Caco-2 (cell line): ENCODE measurements around the gene CRABP2. TPM values are rescaled to one million over a fixed set of nuclear protein-coding genes. Genes with fewer than 3 reads are reported as not detected.

Source experiments
- BruUV-seq: library from RNA; stranded (reverse); fragments of 400-500 nt; replicated peaks from 2 replicates; lab custom pipeline; 2021; lab: Mats Ljungman, UMichigan
- CTCF ChIA-PET: fragments of 300-600 bp; sonication (Branson Sonifier 250); formaldehyde crosslinking; loops from one replicate; lab custom pipeline; 2022; ENCODE audit warnings: antibody characterized with exemption; lab: Charles Lee
- POLR2A ChIA-PET: fragments of 300-600 bp; sonication (Branson Sonifier 250); formaldehyde crosslinking; loops from one replicate; lab custom pipeline; 2022; ENCODE audit warnings: antibody characterized with exemption; lab: Charles Lee
- DNase-seq, 2 experiments: peaks; one replicate each; pipeline versions ENCODE4 v3.0.0 to v3.0.0-alpha.2; 2020 to 2022
- H3K27me3 ChIP-seq: replicated peaks from 2 replicates; pipeline ENCODE4 v1.6.0; 2011; ENCODE audit warnings: low read length; ENCODE audit not compliant: control insufficient read depth, insufficient read depth
- H3K36me3 ChIP-seq: 2 replicates; pipeline ENCODE4 v1.5.1; 2011; ENCODE audit warnings: low read length; ENCODE audit not compliant: control insufficient read depth, insufficient read depth
- H3K4me1 ChIP-seq: fragments of 250-450 bp; sonication (Bioruptor Pico); 2 replicates; pipeline ENCODE4 v1.5.1; 2020; ENCODE audit warnings: mild to moderate bottlenecking
- H3K4me3 ChIP-seq: 2 replicates; pipeline ENCODE4 v1.5.1; 2011; ENCODE audit warnings: low read depth, mild to moderate bottlenecking, control low read depth, low read length
- H3K9me3 ChIP-seq: fragments of 250-450 bp; sonication (Bioruptor Pico); 2 replicates; pipeline ENCODE4 v1.5.1; 2020; ENCODE audit warnings: mild to moderate bottlenecking, moderate library complexity
- H3K27ac Mint-ChIP-seq: one replicate; pipeline ENCODE4 v1.8.0; 2022; ENCODE audit warnings: mixed read lengths; ENCODE audit not compliant: unreplicated experiment
- H3K27me3 Mint-ChIP-seq: one replicate; pipeline ENCODE4 v1.8.0; 2022; ENCODE audit warnings: mixed read lengths; ENCODE audit not compliant: insufficient read depth, unreplicated experiment
- H3K36me3 Mint-ChIP-seq: one replicate; pipeline ENCODE4 v1.8.0; 2022; ENCODE audit warnings: mild to moderate bottlenecking, mixed read lengths; ENCODE audit not compliant: insufficient read depth, unreplicated experiment
- H3K4me1 Mint-ChIP-seq: one replicate; pipeline ENCODE4 v1.8.0; 2022; ENCODE audit warnings: low read depth, mixed read lengths; ENCODE audit not compliant: unreplicated experiment
- H3K4me3 Mint-ChIP-seq: one replicate; pipeline ENCODE4 v1.8.0; 2022; ENCODE audit warnings: mild to moderate bottlenecking, moderate library complexity, mixed read lengths; ENCODE audit not compliant: unreplicated experiment
- H3K9me3 Mint-ChIP-seq: one replicate; pipeline ENCODE4 v1.8.0; 2022; ENCODE audit warnings: mixed read lengths; ENCODE audit not compliant: unreplicated experiment
- CTCF ChIP-seq, 2 experiments: fragments of 200-600 bp in 1 of 2; IDR thresholded peaks; 1 replicate in 1 of 2; 2 replicates in 1 of 2; pipeline versions ENCODE4 v1.5.1 to v1.8.0; 2011 to 2022; ENCODE audit warnings: antibody characterized with exemption in 1 of 2, control low read depth in 1 of 2, inconsistent platforms in 1 of 2, low read depth in 1 of 2, low read length in 1 of 2, mild to moderate bottlenecking in 1 of 2, moderate library complexity in 1 of 2; ENCODE audit not compliant: insufficient read depth in 1 of 2, severe bottlenecking in 1 of 2, unreplicated experiment in 1 of 2
- intact Hi-C: fragments of 100-400 bp; cut with micrococcal nuclease; formaldehyde crosslinking; loops from one replicate; pipeline ENCODE4 v1.10.0; 2022; ENCODE audit not compliant: unreplicated experiment
- total RNA-seq: library from RNA; stranded (reverse); gene quantifications from 2 replicates; pipeline ENCODE4 v1.2.3, GENCODE V29; 2022

The CRABP2 gene
- total RNA-seq, 1 experiment from 2014 or later: 27.1 TPM

GRCh38 chr1:156706657-156707416 is 1.5 kb upstream of the CRABP2 start:
- Mint-ChIP-seq H3K9me3 (no peaks in the 10 kb centered on the region), H3K4me3 (peak overlapping the region; percentile 90), H3K4me1 (peaks cover 16% of the 10 kb centered on the region), H3K27ac (peak overlapping the region; percentile 86), H3K36me3 (peaks cover 9% of the 10 kb centered on the region), H3K27me3 (no peaks in the 10 kb centered on the region)
- DNase-seq: peak; percentile 42 to 68
- no peak for TF ChIP-seq CTCF (IDR thresholded peaks at IDR 0.05; ENCODE audit: insufficient read depth in 1 of 2, low read depth in 1 of 2, low read length in 1 of 2, severe bottlenecking in 1 of 2, unreplicated experiment in 1 of 2)
- Histone ChIP-seq H3K27me3 (no peaks in the 10 kb centered on the region), H3K4me3 (peak overlapping the region; percentile 53), H3K9me3 (no peaks in the 10 kb centered on the region), H3K36me3 (no peaks in the 10 kb centered on the region), H3K4me1 (peaks cover 7% of the 10 kb centered on the region)
- POLR2A ChIA-PET: interaction anchor here (0.6 to 2.8 kb wide), 5 partner anchors 17 to 110 kb away, joined by 3 to 19 read pairs (median 4); partner anchors contain the start of genes HDGF, ISG20L2, METTL25B and MRPL24
- intact Hi-C loops: loop anchor here (1.0 kb wide), 2 partner anchors 18 kb away; no protein-coding TSS in a partner anchor
- no TSS peak for BruUV-seq
- CTCF ChIA-PET: interaction anchor here (0.6 to 7.3 kb wide), 18 partner anchors 9 to 221 kb away, joined by 3 to 190 read pairs (median 5); partner anchors contain the start of genes HDGF, ISG20L2, METTL25B and NES

DNA sequence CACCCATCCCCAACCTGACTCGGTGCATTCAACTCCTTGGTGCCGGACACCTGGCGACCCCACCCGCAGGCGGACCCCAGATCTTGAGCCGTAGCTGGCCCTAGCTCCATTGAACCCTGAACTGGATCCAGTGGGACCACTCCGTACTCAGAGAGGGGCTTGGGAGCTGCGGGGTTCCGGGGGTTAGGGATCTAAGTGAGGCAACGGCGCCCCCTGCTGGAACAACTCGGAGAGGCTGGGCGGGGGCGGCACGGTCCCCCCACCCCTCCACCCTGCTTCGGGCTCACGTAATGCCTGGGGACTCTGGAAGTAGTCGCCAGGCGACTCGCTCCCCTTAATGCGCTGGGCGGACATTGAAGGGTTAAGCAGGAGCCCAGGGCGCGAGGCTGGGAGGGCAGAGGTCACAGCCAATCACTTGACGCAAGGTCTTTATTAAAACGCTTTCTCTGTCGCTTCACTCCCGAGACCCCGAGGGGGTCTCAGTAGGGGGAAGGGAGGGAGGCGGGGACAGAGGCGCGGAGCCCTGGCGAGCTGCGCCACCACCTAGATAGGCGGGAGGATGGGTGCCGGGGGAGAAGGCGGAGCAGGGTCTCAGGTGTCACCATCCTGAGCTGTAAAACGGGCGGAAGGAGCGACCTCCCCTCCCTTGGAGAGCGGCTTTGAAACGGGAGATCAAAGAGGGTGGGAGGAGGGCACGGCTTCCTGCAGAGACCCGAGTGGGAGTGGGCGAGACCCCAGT is 704 bp upstream of the CRABP2 start:
- peak; percentile 73 to 87 for TF ChIP-seq CTCF (IDR thresholded peaks at IDR 0.05; ENCODE audit: insufficient read depth in 1 of 2, low read depth in 1 of 2, low read length in 1 of 2, severe bottlenecking in 1 of 2, unreplicated experiment in 1 of 2)
- peak overlapping the region; percentile 90 for H3K4me3 Mint-ChIP-seq
- H3K9me3 Mint-ChIP-seq: no peaks in the 10 kb centered on the region
- POLR2A ChIA-PET: interaction anchor here (0.6 to 2.8 kb wide), 6 partner anchors 16 to 340 kb away, joined by 3 to 19 read pairs (median 4); partner anchors contain the start of genes HDGF, ISG20L2, METTL25B and MRPL24
- CTCF ChIA-PET: interaction anchor here (0.5 to 7.3 kb wide), 22 partner anchors 10 to 685 kb away, joined by 3 to 190 read pairs (median 6); partner anchors contain the start of genes HDGF, ISG20L2, METTL25B and NES
- H3K36me3 Mint-ChIP-seq: peaks cover 9% of the 10 kb centered on the region
- BruUV-seq: no TSS peak
- Histone ChIP-seq H3K36me3 (no peaks in the 10 kb centered on the region), H3K4me1 (peaks cover 7% of the 10 kb centered on the region), H3K27me3 (no peaks in the 10 kb centered on the region), H3K9me3 (no peaks in the 10 kb centered on the region), H3K4me3 (peak overlapping the region; percentile 53)
- intact Hi-C loops: loop anchor here (1.0 kb wide), 2 partner anchors 17 to 19 kb away; no protein-coding TSS in a partner anchor
- no peaks in the 10 kb centered on the region for H3K27me3 Mint-ChIP-seq
- peak; percentile 79 to 83 for DNase-seq
- peaks cover 16% of the 10 kb centered on the region for H3K4me1 Mint-ChIP-seq
- peak overlapping the region; percentile 86 for H3K27ac Mint-ChIP-seq

DNA sequence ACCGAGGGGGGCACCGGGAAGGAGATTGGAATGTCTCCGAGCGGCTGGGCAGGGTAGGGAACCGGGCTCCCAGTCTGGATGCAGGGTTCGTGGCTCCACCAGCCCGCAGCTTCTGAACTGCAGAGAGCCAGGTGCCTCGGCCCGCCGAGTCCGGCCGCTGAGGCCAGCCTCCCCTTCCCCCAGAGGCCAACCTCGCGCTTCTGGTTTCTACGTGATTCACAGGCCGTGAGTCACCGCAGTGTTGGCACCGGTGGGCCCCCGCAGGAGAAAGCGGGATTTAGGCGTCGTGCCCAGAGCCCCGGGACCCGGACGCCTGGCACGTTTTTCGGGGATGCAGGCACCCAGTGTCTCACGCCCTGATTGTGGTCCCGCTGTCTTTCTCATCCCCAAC is 458 bp downstream of the CRABP2 start:
- Mint-ChIP-seq H3K4me3 (peak overlapping the region; percentile 90), H3K36me3 (peaks cover 9% of the 10 kb centered on the region), H3K27me3 (no peaks in the 10 kb centered on the region), H3K4me1 (peaks cover 16% of the 10 kb centered on the region), H3K9me3 (no peaks in the 10 kb centered on the region), H3K27ac (no peak overlapping the region)
- Histone ChIP-seq H3K9me3 (no peaks in the 10 kb centered on the region), H3K4me3 (peak overlapping the region; percentile 53), H3K4me1 (peaks cover 7% of the 10 kb centered on the region), H3K27me3 (no peaks in the 10 kb centered on the region), H3K36me3 (peaks cover 1% of the 10 kb centered on the region)
- ChIA-PET POLR2A (interaction anchor here (1.0 to 2.8 kb wide), 2 partner anchors 15 to 28 kb away, joined by 3 to 19 read pairs; partner anchors contain the start of gene NES), CTCF (interaction anchor here (0.5 to 7.3 kb wide), 7 partner anchors 12 to 44 kb away, joined by 3 to 190 read pairs (median 20); partner anchors contain the start of genes ISG20L2, METTL25B and NES)
- TSS peak; percentile 69 for BruUV-seq
- TF ChIP-seq CTCF (IDR thresholded peaks at IDR 0.05; ENCODE audit: insufficient read depth in 1 of 2, low read depth in 1 of 2, low read length in 1 of 2, severe bottlenecking in 1 of 2, unreplicated experiment in 1 of 2): no peak
- intact Hi-C loops: no loop called here
- DNase-seq: peak in 1 of 2 experiments; percentile 32
